HUDEP-2 (cell line): ENCODE measurements around the gene WIZ.

Experiments used
- DNase-seq, 76 experiments: peaks; one replicate each; lab custom pipeline; 2025; ENCODE audit not compliant: unreplicated experiment in 76 of 76; lab: John Stamatoyannopoulos, UW

Gene WIZ

GRCh38 chr19:15379999-15380647, 69.6 kb downstream of the WIZ start:
- peak in 66 of 76 experiments; percentile 20 to 93 (median 69) for DNase-seq

- peak; percentile 89 to 100 (median 99) for DNase-seq
Measured at GRCh38 chr19:15379083-15379998, 70.4 kb downstream of the WIZ start, which contains the start of gene AKAP8. Gene AKAP8 (minus strand): TSS chr19:15379787. CDS start chr19:15379731, 56 bp downstream.

GRCh38 chr19:15378534-15379082, 71.1 kb downstream of the WIZ start:
- peak in 50 of 76 experiments; percentile 7 to 88 (median 44) for DNase-seq

- DNase-seq: no peak
Measured at GRCh38 chr19:15374796-15375440, 74.8 kb downstream of the WIZ start.

GRCh38 chr19:15374105-15374651, 75.6 kb downstream of the WIZ start:
- DNase-seq: no peak

GRCh38 chr19:15373644-15374043, 76.1 kb downstream of the WIZ start:
- DNase-seq: no peak

- DNase-seq: no peak
Measured at GRCh38 chr19:15372891-15373301, 76.9 kb downstream of the WIZ start.

- DNase-seq: no peak
Measured at GRCh38 chr19:15372470-15372869, 77.3 kb downstream of the WIZ start.

- no peak for DNase-seq
Measured at GRCh38 chr19:15371786-15372380, 77.9 kb downstream of the WIZ start.

GRCh38 chr19:15371119-15371518, 78.6 kb downstream of the WIZ start:
- no peak for DNase-seq
